ENCODE results near the gene GGPS1.

DNA sequence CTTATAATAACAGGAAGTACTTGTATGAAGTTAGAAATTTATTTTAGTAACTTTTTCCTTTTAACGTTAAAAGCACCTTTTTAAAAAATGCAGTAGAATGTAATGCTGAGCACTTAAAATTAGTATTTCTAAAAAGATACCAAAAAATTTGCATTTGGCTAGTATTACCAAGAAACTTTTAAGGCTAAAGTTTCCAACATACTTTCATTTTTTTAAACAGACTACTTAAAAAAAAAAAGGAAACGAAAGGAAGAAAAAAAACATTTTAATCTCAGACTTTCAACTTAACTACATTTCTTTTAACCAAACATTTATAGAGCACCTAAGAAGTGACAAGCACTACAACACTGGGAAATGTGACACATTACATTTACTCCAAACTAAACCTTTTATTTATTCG, 3.2 kb upstream of the GGPS1 start:
- TF ChIP-seq, protein P1, sequence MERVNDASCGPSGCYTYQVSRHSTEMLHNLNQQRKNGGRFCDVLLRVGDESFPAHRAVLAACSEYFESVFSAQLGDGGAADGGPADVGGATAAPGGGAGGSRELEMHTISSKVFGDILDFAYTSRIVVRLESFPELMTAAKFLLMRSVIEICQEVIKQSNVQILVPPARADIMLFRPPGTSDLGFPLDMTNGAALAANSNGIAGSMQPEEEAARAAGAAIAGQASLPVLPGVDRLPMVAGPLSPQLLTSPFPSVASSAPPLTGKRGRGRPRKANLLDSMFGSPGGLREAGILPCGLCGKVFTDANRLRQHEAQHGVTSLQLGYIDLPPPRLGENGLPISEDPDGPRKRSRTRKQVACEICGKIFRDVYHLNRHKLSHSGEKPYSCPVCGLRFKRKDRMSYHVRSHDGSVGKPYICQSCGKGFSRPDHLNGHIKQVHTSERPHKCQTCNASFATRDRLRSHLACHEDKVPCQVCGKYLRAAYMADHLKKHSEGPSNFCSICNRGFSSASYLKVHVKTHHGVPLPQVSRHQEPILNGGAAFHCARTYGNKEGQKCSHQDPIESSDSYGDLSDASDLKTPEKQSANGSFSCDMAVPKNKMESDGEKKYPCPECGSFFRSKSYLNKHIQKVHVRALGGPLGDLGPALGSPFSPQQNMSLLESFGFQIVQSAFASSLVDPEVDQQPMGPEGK (CRISPR knock-in tag; IDR thresholded peaks at IDR 0.05; ENCODE audit: borderline replicate concordance) = no peak
- TF ChIP-seq TCF4 (CRISPR knock-in tag; IDR thresholded peaks at IDR 0.05; ENCODE audit: borderline replicate concordance) (no peak), RARB (CRISPR knock-in tag; IDR thresholded peaks at IDR 0.05) (no peak), ZFP3 (CRISPR knock-in tag; IDR thresholded peaks at IDR 0.05) (no peak), ZNF565 (CRISPR knock-in tag; conservative IDR thresholded peaks at IDR 0.05; ENCODE audit: low read depth) (no peak), ZFP30 (CRISPR knock-in tag; IDR thresholded peaks at IDR 0.05) (no peak), PPARA (CRISPR knock-in tag; IDR thresholded peaks at IDR 0.05; ENCODE audit: borderline replicate concordance) (no peak), ARNTL (CRISPR knock-in tag; IDR thresholded peaks at IDR 0.05; ENCODE audit: borderline replicate concordance, low read depth) (no peak), ESRRG (CRISPR knock-in tag; IDR thresholded peaks at IDR 0.05) (no peak), ZNF8 (CRISPR knock-in tag; IDR thresholded peaks at IDR 0.05) (no peak)
- TF ChIP-seq, protein P2, sequence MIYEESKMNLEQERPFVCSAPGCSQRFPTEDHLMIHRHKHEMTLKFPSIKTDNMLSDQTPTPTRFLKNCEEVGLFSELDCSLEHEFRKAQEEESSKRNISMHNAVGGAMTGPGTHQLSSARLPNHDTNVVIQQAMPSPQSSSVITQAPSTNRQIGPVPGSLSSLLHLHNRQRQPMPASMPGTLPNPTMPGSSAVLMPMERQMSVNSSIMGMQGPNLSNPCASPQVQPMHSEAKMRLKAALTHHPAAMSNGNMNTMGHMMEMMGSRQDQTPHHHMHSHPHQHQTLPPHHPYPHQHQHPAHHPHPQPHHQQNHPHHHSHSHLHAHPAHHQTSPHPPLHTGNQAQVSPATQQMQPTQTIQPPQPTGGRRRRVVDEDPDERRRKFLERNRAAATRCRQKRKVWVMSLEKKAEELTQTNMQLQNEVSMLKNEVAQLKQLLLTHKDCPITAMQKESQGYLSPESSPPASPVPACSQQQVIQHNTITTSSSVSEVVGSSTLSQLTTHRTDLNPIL (CRISPR knock-in tag; IDR thresholded peaks at IDR 0.05; ENCODE audit: low read depth) = no peak
- TF ChIP-seq, protein P3, sequence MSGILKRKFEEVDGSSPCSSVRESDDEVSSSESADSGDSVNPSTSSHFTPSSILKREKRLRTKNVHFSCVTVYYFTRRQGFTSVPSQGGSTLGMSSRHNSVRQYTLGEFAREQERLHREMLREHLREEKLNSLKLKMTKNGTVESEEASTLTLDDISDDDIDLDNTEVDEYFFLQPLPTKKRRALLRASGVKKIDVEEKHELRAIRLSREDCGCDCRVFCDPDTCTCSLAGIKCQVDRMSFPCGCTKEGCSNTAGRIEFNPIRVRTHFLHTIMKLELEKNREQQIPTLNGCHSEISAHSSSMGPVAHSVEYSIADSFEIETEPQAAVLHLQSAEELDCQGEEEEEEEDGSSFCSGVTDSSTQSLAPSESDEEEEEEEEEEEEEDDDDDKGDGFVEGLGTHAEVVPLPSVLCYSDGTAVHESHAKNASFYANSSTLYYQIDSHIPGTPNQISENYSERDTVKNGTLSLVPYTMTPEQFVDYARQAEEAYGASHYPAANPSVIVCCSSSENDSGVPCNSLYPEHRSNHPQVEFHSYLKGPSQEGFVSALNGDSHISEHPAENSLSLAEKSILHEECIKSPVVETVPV (CRISPR knock-in tag; IDR thresholded peaks at IDR 0.05) = no peak
